HepG2 (cell line): ENCODE measurements around the gene STK17A. TPM values are rescaled to one million over a fixed set of nuclear protein-coding genes. Genes with fewer than 3 reads are reported as not detected.

ENCODE experiments used
- ATAC-seq: fragments of 200-7000 bp; cut with Tn5 transposase; 3 replicates; pipeline ENCODE4 v1.9.1; 2020; ENCODE audit warnings: mild to moderate bottlenecking, moderate library complexity
- BruUV-seq: library from RNA; stranded (reverse); fragments of 400-500 nt; replicated peaks from 2 replicates; lab custom pipeline; 2021; lab: Mats Ljungman, UMichigan
- CTCF ChIA-PET: fragments of 300-600 bp; formaldehyde crosslinking; extraction: SDS; loops from one replicate; lab custom pipeline; 2021; ENCODE audit warnings: low total read pairs, inconsistent platforms, low intra/inter-chr PET ratio; lab: Yijun Ruan, JAX
- POLR2A ChIA-PET: fragments of 350-600 bp; sonication (Branson Sonifier 250); formaldehyde crosslinking; loops from one replicate; lab custom pipeline; 2020; ENCODE audit warnings: antibody characterized with exemption, inconsistent platforms; lab: Yijun Ruan, JAX
- DNase-seq: peaks from one replicate; pipeline ENCODE4 v3.0.0-alpha.2; 2015; ENCODE audit warnings: low spot score
- FAIRE-seq: peaks from 3 replicates; lab custom pipeline; 2011; peaks lifted over from hg19 to GRCh38; lab: Jason Lieb, UNC
- H2AFZ ChIP-seq: one replicate; pipeline ENCODE4 v1.6.1; 2011; ENCODE audit warnings: low read length, inconsistent platforms
- H3K27ac ChIP-seq: fragments of 300-600 bp; 3 replicates; pipeline ENCODE4 v1.8.0; 2011; ENCODE audit warnings: mixed run types, mild to moderate bottlenecking, mixed read lengths, low read length, inconsistent platforms; ENCODE audit not compliant: insufficient read depth; ENCODE audit errors: extremely low read length
- H3K27me3 ChIP-seq, 2 experiments: fragments of 200-600 bp in 1 of 2; 2 replicates in 1 of 2; 3 replicates in 1 of 2; pipeline versions ENCODE4 v1.6.0 to v1.8.0; 2011; ENCODE audit warnings: low read length in 2 of 2, mild to moderate bottlenecking in 2 of 2, moderate library complexity in 2 of 2, inconsistent platforms in 1 of 2; ENCODE audit not compliant: insufficient read depth in 2 of 2, control insufficient read depth in 1 of 2
- H3K36me3 ChIP-seq, 2 experiments: fragments of 200-600 bp in 1 of 2; replicated peaks in 1 of 2; 2 replicates in 1 of 2; 3 replicates in 1 of 2; pipeline versions ENCODE4 v1.5.1 to v1.8.0; 2011; ENCODE audit warnings: low read length in 2 of 2, inconsistent platforms in 1 of 2; ENCODE audit not compliant: insufficient read depth in 2 of 2, control insufficient read depth in 1 of 2
- H3K4me1 ChIP-seq: 2 replicates; pipeline ENCODE4 v1.5.1; 2012; ENCODE audit warnings: low read length, inconsistent platforms; ENCODE audit not compliant: insufficient read depth
- H3K4me2 ChIP-seq: 2 replicates; pipeline ENCODE4 v1.6.0; 2011; ENCODE audit warnings: low read depth, low read length, inconsistent platforms
- H3K4me3 ChIP-seq, 3 experiments: fragments of 200-600 bp in 1 of 3; sonication (generic), shearing (Covaris generic) in 1 of 3; replicated peaks in 1 of 3; 2 replicates each; pipeline ENCODE4 v1.5.1; 2011 to 2016; ENCODE audit warnings: low read length in 3 of 3, inconsistent platforms in 2 of 3, low read depth in 2 of 3, mild to moderate bottlenecking in 2 of 3, control low read depth in 1 of 3, mixed read lengths in 1 of 3; ENCODE audit not compliant: insufficient read depth in 1 of 3
- H3K79me2 ChIP-seq: one replicate; pipeline ENCODE4 v1.6.1; 2011; ENCODE audit warnings: low read length, inconsistent platforms; ENCODE audit not compliant: insufficient read depth
- H3K9ac ChIP-seq: 2 replicates; pipeline ENCODE4 v1.6.0; 2011; ENCODE audit warnings: mild to moderate bottlenecking, low read depth, low read length, inconsistent platforms; ENCODE audit not compliant: insufficient read depth
- H3K9me3 ChIP-seq: 2 replicates; pipeline ENCODE4 v1.5.1; 2012; ENCODE audit warnings: mild to moderate bottlenecking, low read length
- H4K20me1 ChIP-seq: 2 replicates; pipeline ENCODE4 v1.6.0; 2011; ENCODE audit warnings: inconsistent platforms, mild to moderate bottlenecking, low read length, moderate library complexity; ENCODE audit not compliant: insufficient read depth
- THAP11 ChIP-seq: IDR thresholded peaks from 2 replicates; pipeline ENCODE4 v1.6.1; 2016; ENCODE audit warnings: missing biosample characterization, missing genetic modification reagents
- ZBTB49 ChIP-seq: sonication (generic); formaldehyde crosslinking; IDR thresholded peaks from 2 replicates; pipeline ENCODE4 v1.4.0; 2020; ENCODE audit warnings: missing genetic modification reagents, borderline replicate concordance
- ZNF512B ChIP-seq: sonication (generic); formaldehyde crosslinking; IDR thresholded peaks from 2 replicates; pipeline ENCODE4 v1.5.1; 2020; ENCODE audit warnings: missing genetic modification reagents, mild to moderate bottlenecking, borderline replicate concordance
- in situ Hi-C: cut with HindIII; loops from 2 replicates; pipeline ENCODE4 v1.10.0; 2017; ENCODE audit warnings: low pct_unique_long_range_greater_than_20kb; ENCODE audit not compliant: extremely low pct_ligation_motif_present
- intact Hi-C: fragments of 100-400 bp; cut with micrococcal nuclease; formaldehyde crosslinking; loops from one replicate; pipeline ENCODE4 v1.10.0; 2022; ENCODE audit not compliant: unreplicated experiment
- polyA plus RNA-seq, 8 experiments: library from polyadenylated mRNA; depleted of rRNA in 3 of 8; stranded (reverse) in 7 of 8; unstranded in 1 of 8; fragments of >200 nt; fragmentation: Illumina TruSeq in 4 of 8; extraction: Trizol in 4 of 8; gene quantifications; 2 replicates each; pipeline versions ENCODE4 v1.2.1 to v1.2.3, GENCODE V29; 2011 to 2016; ENCODE audit warnings: low read depth in 4 of 8, missing spikeins in 1 of 8, mixed read lengths in 1 of 8; ENCODE audit not compliant: insufficient read depth in 1 of 8
- total RNA-seq, 5 experiments: library from RNA; depleted of rRNA; stranded (reverse); fragments of >200 nt; fragmentation: Illumina TruSeq; extraction: Trizol; gene quantifications; 2 replicates each; pipeline ENCODE4 v1.2.3, GENCODE V29; 2016; ENCODE audit warnings: low read depth in 1 of 5

Gene STK17A
- total and polyA plus RNA-seq, 2 of the 13 experiments (the other 11 are each of a cell fraction or from before 2014, with no cell fraction given), result 18.6 to 24.3 TPM

GRCh38 chr7:43664681-43665080, 81.8 kb downstream of the STK17A start (continued):
- TF ChIP-seq ZNF512B, result no peak
- TF ChIP-seq, all 625 proteins: peak for 0

- POLR2A ChIA-PET, result no interaction called here
- Histone ChIP-seq H4K20me1 (no peaks in the 10 kb centered on the region), H3K9me3 (no peaks in the 10 kb centered on the region), H3K4me1 (peaks cover 36% of the 10 kb centered on the region), H3K27me3 (no peaks in the 10 kb centered on the region), H3K27ac (no peak overlapping the region), H3K79me2 (peaks cover 84% of the 10 kb centered on the region), H3K4me2 (no peak overlapping the region), H3K4me3 (no peak overlapping the region), H3K9ac (no peak overlapping the region), H3K36me3 (no peaks in the 10 kb centered on the region), H2AFZ (no peak overlapping the region)
- FAIRE-seq (no peak), ATAC-seq (no peak), DNase-seq (no peak)
- BruUV-seq, result no TSS peak
- no peak for TF ChIP-seq ZBTB49
- TF ChIP-seq THAP11, result no peak
- CTCF ChIA-PET, result no interaction called here
- intact Hi-C loops, result no loop called here
- in situ Hi-C loops, result no loop called here
Observed at GRCh38 chr7:43666938-43667337, 84.0 kb downstream of the STK17A start.
